C4-2B (cell line): ENCODE data around the gene PCDHGA1.

ENCODE experiments used
- H3K27ac ChIP-seq: fragments of 450-650 bp; 2 replicates; pipeline ENCODE4 v1.5.1; 2017
- CTCF ChIP-seq: fragments of 450-650 bp; conservative IDR thresholded peaks from 2 replicates; pipeline ENCODE4 v1.5.1; 2017; ENCODE audit warnings: mild to moderate bottlenecking
- ZFX ChIP-seq: fragments of 450-650 bp; IDR thresholded peaks from 2 replicates; pipeline ENCODE4 v1.6.1; 2017

PCDHGA1 gene

DNA sequence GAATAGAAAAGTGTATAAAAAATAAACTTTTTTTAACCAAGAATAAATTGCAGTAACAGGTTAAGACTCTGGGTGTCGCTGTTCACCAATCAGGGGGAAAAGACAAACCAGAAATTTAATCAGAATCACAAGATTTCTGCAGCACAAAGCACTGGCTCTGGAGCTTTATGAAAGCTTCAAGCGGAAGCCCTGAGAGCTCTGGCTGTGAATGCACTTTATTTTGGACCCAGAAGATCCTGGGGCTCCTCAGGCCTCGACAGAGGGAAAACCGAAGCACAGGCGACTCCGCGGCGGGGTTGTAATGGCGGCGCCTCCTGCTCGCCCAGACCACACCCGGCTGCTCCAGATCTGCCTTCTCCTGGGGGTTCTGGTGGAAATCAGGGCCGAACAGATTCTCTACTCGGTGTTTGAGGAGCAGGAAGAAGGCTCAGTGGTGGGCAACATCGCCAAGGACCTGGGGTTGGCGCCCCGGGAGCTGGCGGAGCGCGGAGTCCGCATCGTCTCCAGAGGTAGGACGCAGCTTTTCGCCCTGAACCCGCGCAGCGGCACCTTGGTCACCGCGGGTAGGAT lies 24.7 kb downstream of the PCDHGA1 start, which contains the start of gene PCDHGA4:
Gene PCDHGA4 (plus strand): TSS at position 122 of the 570 bp plus-strand sequence. CDS start 87 bp downstream, at position 209.
- TF ChIP-seq ZFX (no peak), CTCF (peak; percentile 78)
- no peak within 1 kb of the TSS for H3K27ac ChIP-seq

DNA sequence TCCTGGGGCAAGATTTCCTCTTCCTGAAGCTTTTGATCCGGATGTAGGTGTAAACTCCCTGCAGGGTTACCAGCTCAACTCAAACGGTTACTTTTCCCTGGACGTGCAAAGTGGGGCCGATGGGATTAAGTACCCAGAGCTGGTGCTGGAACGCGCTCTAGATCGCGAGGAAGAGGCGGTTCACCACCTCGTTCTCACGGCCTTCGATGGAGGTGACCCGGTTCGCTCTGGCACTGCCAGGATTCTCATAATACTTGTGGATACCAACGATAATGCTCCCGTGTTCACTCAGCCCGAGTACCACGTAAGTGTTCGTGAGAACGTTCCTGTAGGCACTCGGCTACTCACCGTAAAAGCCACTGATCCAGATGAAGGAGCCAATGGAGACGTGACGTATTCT lies 25.3 kb downstream of the PCDHGA1 start:
- TF ChIP-seq CTCF: no peak
- no peak for TF ChIP-seq ZFX
- no peak overlapping the region for H3K27ac ChIP-seq

DNA sequence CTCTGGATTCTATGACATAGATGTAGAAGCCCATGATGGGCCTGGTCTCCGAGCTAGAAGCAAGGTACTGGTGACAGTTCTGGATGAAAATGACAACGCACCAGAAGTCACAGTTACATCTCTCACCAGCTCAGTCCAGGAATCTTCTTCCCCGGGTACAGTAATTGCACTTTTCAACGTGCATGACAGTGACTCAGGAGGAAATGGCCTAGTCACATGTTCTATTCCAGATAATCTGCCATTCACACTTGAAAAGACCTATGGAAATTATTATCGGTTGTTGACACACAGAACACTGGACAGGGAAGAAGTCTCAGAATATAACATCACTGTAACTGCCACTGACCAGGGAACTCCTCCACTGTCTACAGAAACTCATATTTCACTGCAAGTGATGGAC lies 25.8 kb downstream of the PCDHGA1 start:
- no peak overlapping the region for H3K27ac ChIP-seq
- no peak for TF ChIP-seq CTCF
- TF ChIP-seq ZFX: no peak

DNA sequence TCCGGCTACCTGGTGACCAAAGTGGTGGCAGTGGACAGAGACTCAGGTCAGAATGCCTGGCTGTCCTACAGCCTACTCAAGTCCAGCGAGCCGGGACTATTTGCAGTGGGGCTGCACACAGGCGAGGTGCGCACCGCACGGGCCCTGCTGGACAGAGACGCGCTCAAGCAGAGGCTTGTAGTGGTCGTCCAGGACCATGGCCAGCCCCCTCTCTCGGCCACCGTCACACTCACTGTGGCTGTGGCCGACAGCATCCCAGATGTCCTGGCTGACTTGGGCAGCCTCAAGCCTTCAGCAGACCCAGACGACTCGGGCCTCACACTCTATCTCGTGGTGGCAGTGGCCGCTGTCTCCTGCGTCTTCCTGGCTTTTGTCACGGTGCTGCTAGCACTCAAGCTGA lies 26.6 kb downstream of the PCDHGA1 start:
- TF ChIP-seq ZFX: no peak
- no peak for TF ChIP-seq CTCF
- H3K27ac ChIP-seq: no peak overlapping the region

- H3K27ac ChIP-seq: no peak within 1 kb of the TSS
- TF ChIP-seq ZFX (no peak), CTCF (peak; percentile 70)
Observed at GRCh38 chr5:141359790-141360426, 29.6 kb downstream of the PCDHGA1 start, which contains the start of gene PCDHGB2. Gene PCDHGB2, plus strand, starts transcription at chr5:141359994. Its CDS starts 142 bp downstream, at chr5:141360136.

- TF ChIP-seq CTCF: no peak
- no peak for TF ChIP-seq ZFX
- no peak overlapping the region for H3K27ac ChIP-seq
Observed at GRCh38 chr5:141360685-141361084, 30.4 kb downstream of the PCDHGA1 start.

GRCh38 chr5:141362719-141363118 lies 32.4 kb downstream of the PCDHGA1 start:
- TF ChIP-seq ZFX (no peak), CTCF (no peak)
- H3K27ac ChIP-seq: no peak overlapping the region
